NCI-H345 treated with DMSO at 0.1 percent for 48 hours (cell line): ENCODE results near the gene SIVA1.
"Not testable (repeated sequence)": the region's sequence is repeated elsewhere in the genome, so short reads cannot be mapped to it uniquely, and the experiment has no call there.

ENCODE experiments used
- DNase-seq: peaks from one replicate; lab custom pipeline; 2025; ENCODE audit not compliant: unreplicated experiment; lab: John Stamatoyannopoulos, UW

The SIVA1 gene

GRCh38 chr14:104750753-104751057 is 2.2 kb upstream of the SIVA1 start:
- not testable (repeated sequence) for DNase-seq

GRCh38 chr14:104751539-104752422 is 1.2 kb upstream of the SIVA1 start:
- no peak for DNase-seq

- DNase-seq, result no peak
Measured at GRCh38 chr14:104752423-104752734, 568 bp upstream of the SIVA1 start.

- DNase-seq, result no peak
Measured at GRCh38 chr14:104753528-104754212, 723 bp downstream of the SIVA1 start.

- no peak for DNase-seq
Measured at GRCh38 chr14:104754213-104754851, 1.4 kb downstream of the SIVA1 start.

- DNase-seq, result no peak
Measured at GRCh38 chr14:104755621-104756020, 2.7 kb downstream of the SIVA1 start.

GRCh38 chr14:104756477-104757237 is 3.7 kb downstream of the SIVA1 start:
- DNase-seq, result no peak

GRCh38 chr14:104757238-104757585 is 4.3 kb downstream of the SIVA1 start:
- DNase-seq, result no peak

- DNase-seq, result no peak
Measured at GRCh38 chr14:104757681-104758392, 4.9 kb downstream of the SIVA1 start.

- peak; percentile 40 for DNase-seq
Measured at GRCh38 chr14:104758981-104759969, 6.3 kb downstream of the SIVA1 start.

- no peak for DNase-seq
Measured at GRCh38 chr14:104765517-104765916, 12.6 kb downstream of the SIVA1 start.

GRCh38 chr14:104766256-104766862 is 13.4 kb downstream of the SIVA1 start:
- DNase-seq, result no peak

- no peak for DNase-seq
Measured at GRCh38 chr14:104766863-104767633, 14.1 kb downstream of the SIVA1 start.

GRCh38 chr14:104767634-104767918 is 14.6 kb downstream of the SIVA1 start:
- DNase-seq, result no peak

- peak; percentile 29 for DNase-seq
Measured at GRCh38 chr14:104768437-104769323, 15.7 kb downstream of the SIVA1 start.

- no peak for DNase-seq
Measured at GRCh38 chr14:104769324-104770071, 16.6 kb downstream of the SIVA1 start.

- no peak for DNase-seq
Measured at GRCh38 chr14:104770072-104770579, 17.2 kb downstream of the SIVA1 start.
